ENCODE measurements around the gene RNF220.

Gene RNF220

GRCh38 chr1:44682883-44683265 is 277.8 kb downstream of the RNF220 start:
- no peak for TF ChIP-seq CTCF (conservative IDR thresholded peaks at IDR 0.05; ENCODE audit: low read length)
- Histone ChIP-seq H3K4me2 (ENCODE audit: low read depth, low read length, poor library complexity, severe bottlenecking) (no peak overlapping the region), H3K79me2 (ENCODE audit: insufficient read depth, low read length) (no peaks in the 10 kb centered on the region), H3K9me3 (ENCODE audit: insufficient read depth, low read depth, low read length) (no peaks in the 10 kb centered on the region), H3K9me2 (replicated peaks; ENCODE audit: low read depth, low read length) (no peaks in the 10 kb centered on the region), H3K36me3 (ENCODE audit: insufficient read depth, low read length) (no peaks in the 10 kb centered on the region), H3K4me1 (ENCODE audit: insufficient read depth, low read length, poor library complexity, severe bottlenecking) (peaks cover 20% of the 10 kb centered on the region), H4K20me1 (ENCODE audit: insufficient read depth, low read length, poor library complexity, severe bottlenecking) (no peaks in the 10 kb centered on the region), H3K4me3 (ENCODE audit: low read length, poor library complexity, severe bottlenecking) (no peak overlapping the region), H3K27me3 (ENCODE audit: insufficient read depth, low read length, poor library complexity, severe bottlenecking) (no peaks in the 10 kb centered on the region), H2AFZ (ENCODE audit: low read length) (no peak overlapping the region), H3K9ac (ENCODE audit: low read depth, low read length, poor library complexity, severe bottlenecking) (no peak overlapping the region), H3F3A (ENCODE audit: low read depth) (no peaks in the 10 kb centered on the region)

GRCh38 chr1:44684525-44684924 is 279.5 kb downstream of the RNF220 start:
- H2AFZ ChIP-seq (ENCODE audit: low read length): peak overlapping the region; percentile 94
- H3K9ac ChIP-seq (ENCODE audit: low read depth, low read length, poor library complexity, severe bottlenecking): peak overlapping the region; percentile 56
- H3K9me2 ChIP-seq (replicated peaks; ENCODE audit: low read depth, low read length): no peaks in the 10 kb centered on the region
- peak overlapping the region; percentile 27 for H3K4me3 ChIP-seq (ENCODE audit: low read length, poor library complexity, severe bottlenecking)
- peak overlapping the region; percentile 69 for H3K4me2 ChIP-seq (ENCODE audit: low read depth, low read length, poor library complexity, severe bottlenecking)
- no peaks in the 10 kb centered on the region for H3F3A ChIP-seq (ENCODE audit: low read depth)
- H3K4me1 ChIP-seq (ENCODE audit: insufficient read depth, low read length, poor library complexity, severe bottlenecking): peaks cover 20% of the 10 kb centered on the region
- H3K36me3 ChIP-seq (ENCODE audit: insufficient read depth, low read length): no peaks in the 10 kb centered on the region
- TF ChIP-seq EZH2phosphoT487 (IDR thresholded peaks at IDR 0.05; ENCODE audit: borderline replicate concordance) (no peak), CTCF (conservative IDR thresholded peaks at IDR 0.05; ENCODE audit: low read length) (no peak)
- no peaks in the 10 kb centered on the region for H3K79me2 ChIP-seq (ENCODE audit: insufficient read depth, low read length)
- H4K20me1 ChIP-seq (ENCODE audit: insufficient read depth, low read length, poor library complexity, severe bottlenecking): no peaks in the 10 kb centered on the region
- no peaks in the 10 kb centered on the region for H3K9me3 ChIP-seq (ENCODE audit: insufficient read depth, low read depth, low read length)
- no peaks in the 10 kb centered on the region for H3K27me3 ChIP-seq (ENCODE audit: insufficient read depth, low read length, poor library complexity, severe bottlenecking)

- H3K9ac ChIP-seq (ENCODE audit: low read depth, low read length, poor library complexity, severe bottlenecking): peak overlapping the region; percentile 56
- H3K9me2 ChIP-seq (replicated peaks; ENCODE audit: low read depth, low read length): no peaks in the 10 kb centered on the region
- no peaks in the 10 kb centered on the region for H3K79me2 ChIP-seq (ENCODE audit: insufficient read depth, low read length)
- no peaks in the 10 kb centered on the region for H3K9me3 ChIP-seq (ENCODE audit: insufficient read depth, low read depth, low read length)
- H3K4me1 ChIP-seq (ENCODE audit: insufficient read depth, low read length, poor library complexity, severe bottlenecking): peaks cover 20% of the 10 kb centered on the region
- no peaks in the 10 kb centered on the region for H3F3A ChIP-seq (ENCODE audit: low read depth)
- no peaks in the 10 kb centered on the region for H3K36me3 ChIP-seq (ENCODE audit: insufficient read depth, low read length)
- H2AFZ ChIP-seq (ENCODE audit: low read length): peak overlapping the region; percentile 94; the same call in 1 of the 2 replicates
- no peak overlapping the region for H3K4me3 ChIP-seq (ENCODE audit: low read length, poor library complexity, severe bottlenecking)
- no peaks in the 10 kb centered on the region for H3K27me3 ChIP-seq (ENCODE audit: insufficient read depth, low read length, poor library complexity, severe bottlenecking)
- no peaks in the 10 kb centered on the region for H4K20me1 ChIP-seq (ENCODE audit: insufficient read depth, low read length, poor library complexity, severe bottlenecking)
- H3K4me2 ChIP-seq (ENCODE audit: low read depth, low read length, poor library complexity, severe bottlenecking): peak overlapping the region; percentile 69
- TF ChIP-seq CTCF (conservative IDR thresholded peaks at IDR 0.05; ENCODE audit: low read length) (no peak), EZH2phosphoT487 (IDR thresholded peaks at IDR 0.05; ENCODE audit: borderline replicate concordance) (no peak)
These were observed 280.2 kb downstream of the RNF220 start for GRCh38 chr1:44685218-44685617.
